Ishikawa (cell line): ENCODE results near the gene FIBCD1.

Source experiments
- CEBPB ChIP-seq: IDR thresholded peaks from 2 replicates; pipeline ENCODE4 v1.6.1; 2012
- CREB1 ChIP-seq: IDR thresholded peaks from 2 replicates; pipeline ENCODE4 v1.6.1; 2012; ENCODE audit warnings: low read depth
- EGR1 ChIP-seq: IDR thresholded peaks from 2 replicates; pipeline ENCODE4 v1.6.1; 2012
- EP300 ChIP-seq: IDR thresholded peaks from 2 replicates; pipeline ENCODE4 v1.6.1; 2012; ENCODE audit warnings: borderline replicate concordance
- FOXM1 ChIP-seq: IDR thresholded peaks from 2 replicates; pipeline ENCODE4 v1.6.1; 2012; ENCODE audit warnings: low read depth, borderline replicate concordance
- MAX ChIP-seq: IDR thresholded peaks from 2 replicates; pipeline ENCODE4 v1.6.1; 2012
- NFIC ChIP-seq: IDR thresholded peaks from 2 replicates; pipeline ENCODE4 v1.6.1; 2012
- RAD21 ChIP-seq: IDR thresholded peaks from 2 replicates; pipeline ENCODE4 v1.6.1; 2012; ENCODE audit warnings: low read depth
- REST ChIP-seq: IDR thresholded peaks from 2 replicates; pipeline ENCODE4 v1.6.1; 2012; ENCODE audit warnings: low read depth, mild to moderate bottlenecking
- TAF1 ChIP-seq: IDR thresholded peaks from 2 replicates; pipeline ENCODE4 v1.6.1; 2012; ENCODE audit warnings: low read depth, mild to moderate bottlenecking
- TCF12 ChIP-seq: IDR thresholded peaks from 2 replicates; pipeline ENCODE4 v1.6.1; 2012; ENCODE audit warnings: low read depth
- TEAD4 ChIP-seq: IDR thresholded peaks from 2 replicates; pipeline ENCODE4 v1.6.1; 2012
- USF1 ChIP-seq: IDR thresholded peaks from 2 replicates; pipeline ENCODE4 v1.6.1; 2012
- YY1 ChIP-seq: IDR thresholded peaks from 2 replicates; pipeline ENCODE4 v1.6.1; 2012; ENCODE audit warnings: low read depth
- ZBTB7A ChIP-seq: IDR thresholded peaks from 2 replicates; pipeline ENCODE4 v1.6.1; 2012; ENCODE audit warnings: low read depth

The FIBCD1 gene

GRCh38 chr9:130936285-130937117, 2.5 kb downstream of the FIBCD1 start:
- TF ChIP-seq TCF12 (no peak), USF1 (no peak), NFIC (no peak), CREB1 (no peak), EP300 (no peak), RAD21 (no peak), CEBPB (no peak), FOXM1 (no peak), ZBTB7A (no peak), MAX (no peak), REST (no peak), TAF1 (no peak), YY1 (no peak), EGR1 (no peak), TEAD4 (no peak)

- no peak for TF ChIP-seq TEAD4
- no peak for TF ChIP-seq USF1
- no peak for TF ChIP-seq NFIC
- TF ChIP-seq EP300, result no peak
- TF ChIP-seq TAF1, result no peak
- no peak for TF ChIP-seq CEBPB
- no peak for TF ChIP-seq YY1
- no peak for TF ChIP-seq CREB1
- no peak for TF ChIP-seq EGR1
- no peak for TF ChIP-seq MAX
- no peak for TF ChIP-seq RAD21
- TF ChIP-seq ZBTB7A, result no peak
- no peak for TF ChIP-seq TCF12
- no peak for TF ChIP-seq FOXM1
- TF ChIP-seq REST, result no peak
Measured at GRCh38 chr9:130935648-130936271, 3.3 kb downstream of the FIBCD1 start.

- TF ChIP-seq YY1 (no peak), MAX (no peak), USF1 (no peak), CREB1 (no peak), TAF1 (no peak), ZBTB7A (no peak), CEBPB (no peak), RAD21 (no peak), TCF12 (no peak), EGR1 (no peak), REST (no peak), NFIC (no peak), TEAD4 (no peak), EP300 (no peak), FOXM1 (no peak)
Measured at GRCh38 chr9:130934702-130935647, 4.1 kb downstream of the FIBCD1 start.
